ENCODE results near the gene RXFP4. TPM values are rescaled to one million over a fixed set of nuclear protein-coding genes. Genes with fewer than 3 reads are reported as not detected.
A peak's percentile ranks its signal among the peaks of the same experiment; 100 is the strongest.

The RXFP4 gene
- total and polyA plus RNA-seq, 9 of the 15 experiments (the other 6 are each of a cell fraction or from before 2014, with no cell fraction given), result 0.64 TPM; not detected in 8

DNA sequence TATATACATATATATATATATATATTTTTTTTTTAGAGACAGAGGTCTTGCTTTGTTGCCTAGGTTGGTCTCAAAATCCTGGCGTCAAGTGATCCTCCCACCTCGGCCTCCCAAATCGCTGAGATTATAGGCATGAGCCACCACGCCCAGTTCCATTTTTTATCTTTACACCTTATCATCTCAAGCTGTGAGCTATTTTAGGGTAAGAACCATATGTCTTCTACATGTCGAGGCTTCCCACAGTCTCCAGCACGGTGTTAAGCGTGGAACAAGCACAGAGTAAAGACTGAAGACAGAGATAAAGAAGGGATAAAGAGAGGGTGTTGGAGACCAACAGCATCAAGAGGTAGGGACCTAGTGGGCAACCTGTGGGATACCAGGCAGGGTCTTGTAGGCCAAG is 22.8 kb downstream of the RXFP4 start:
- WGBS (ENCODE audit: insufficient coverage, low coverage, missing lambda C conversion rate), result 19% methylated on average over 7 of the region's 7 CpGs
- H3K79me2 ChIP-seq (ENCODE audit: control insufficient read depth, insufficient read depth, low read length), result peaks cover 31% of the 10 kb centered on the region
- FAIRE-seq (peak; percentile 79), ATAC-seq (no peak), DNase-seq (ENCODE audit: extremely low read depth in 1 of 4, low spot score in 3 of 4) (no peak)
- H4K20me1 ChIP-seq (replicated peaks; ENCODE audit: control insufficient read depth, insufficient read depth, low read length), result peaks cover 11% of the 10 kb centered on the region; the same call in 1 of the 2 replicates
- in situ Hi-C loops (cut with MboI) (no loop called here), intact Hi-C loops (cut with micrococcal nuclease) (no loop called here)
- no TSS peak for BruUV-seq (replicated peaks)
- no peaks in the 10 kb centered on the region for H3K27me3 ChIP-seq (ENCODE audit: control insufficient read depth in 2 of 2, insufficient read depth in 2 of 2, low read length in 2 of 2)
- no peaks in the 10 kb centered on the region for H3K9me3 ChIP-seq (replicated peaks; ENCODE audit: control insufficient read depth, insufficient read depth, low read depth, low read length)
- H2AFZ ChIP-seq (ENCODE audit: low read depth, low read length), result no peak overlapping the region
- ChIA-PET POLR2A (interaction anchor here (2.1 to 6.0 kb wide), 3 partner anchors 10 to 13 kb away, joined by 10 to 41 read pairs (median 26); partner anchors contain the start of gene ARHGEF2), CTCF (ENCODE audit: low intra/inter-chr PET ratio) (no interaction called here)
- peaks cover 91% of the 10 kb centered on the region; the same call in 2 of the 3 replicates for H3K36me3 ChIP-seq (ENCODE audit: control insufficient read depth, insufficient read depth, low read length)
- H3K4me3 ChIP-seq, result no peak overlapping the region
- H3K4me2 ChIP-seq (ENCODE audit: insufficient read depth, low read length), result no peak overlapping the region
- peak overlapping the region in 1 of 2 experiments; percentile 3; a peak in 1 of 4 replicates for H3K9ac ChIP-seq (ENCODE audit: insufficient read depth in 1 of 2, low read depth in 2 of 2, low read length in 2 of 2)
- H3K9me1 ChIP-seq (ENCODE audit: control insufficient read depth, insufficient read depth, low read length), result peaks cover 5% of the 10 kb centered on the region
- no peak overlapping the region for H3K27ac ChIP-seq (ENCODE audit: extremely low read depth, low read depth, low read length)
- H3K4me1 ChIP-seq (replicated peaks in 1 of 2; ENCODE audit: control insufficient read depth in 2 of 2, insufficient read depth in 2 of 2, low read length in 2 of 2), result peaks cover 3 to 29% of the 10 kb centered on the region in 2 experiments; a peak in 4 of 5 replicates
- no peak for TF ChIP-seq MTA1 (IDR thresholded peaks at IDR 0.05; ENCODE audit: borderline replicate concordance)
- no peak for TF ChIP-seq TSC22D4 (tag; IDR thresholded peaks at IDR 0.05)
- 0 out of 4 replicates have a peak, but pooled peaks of 1 of the 2 experiments have one; percentile 6 for TF ChIP-seq RCOR1 (IDR thresholded peaks at IDR 0.05; ENCODE audit: borderline replicate concordance in 1 of 2, low read depth in 2 of 2, low read length in 2 of 2)
- peak; percentile 77 for TF ChIP-seq L3MBTL2 (IDR thresholded peaks at IDR 0.05)
- TF ChIP-seq ZC3H4 (CRISPR knock-in tag; IDR thresholded peaks at IDR 0.05; ENCODE audit: borderline replicate concordance), result no peak
- TF ChIP-seq ARNT (IDR thresholded peaks at IDR 0.05), result no peak
- TF ChIP-seq, protein P1, sequence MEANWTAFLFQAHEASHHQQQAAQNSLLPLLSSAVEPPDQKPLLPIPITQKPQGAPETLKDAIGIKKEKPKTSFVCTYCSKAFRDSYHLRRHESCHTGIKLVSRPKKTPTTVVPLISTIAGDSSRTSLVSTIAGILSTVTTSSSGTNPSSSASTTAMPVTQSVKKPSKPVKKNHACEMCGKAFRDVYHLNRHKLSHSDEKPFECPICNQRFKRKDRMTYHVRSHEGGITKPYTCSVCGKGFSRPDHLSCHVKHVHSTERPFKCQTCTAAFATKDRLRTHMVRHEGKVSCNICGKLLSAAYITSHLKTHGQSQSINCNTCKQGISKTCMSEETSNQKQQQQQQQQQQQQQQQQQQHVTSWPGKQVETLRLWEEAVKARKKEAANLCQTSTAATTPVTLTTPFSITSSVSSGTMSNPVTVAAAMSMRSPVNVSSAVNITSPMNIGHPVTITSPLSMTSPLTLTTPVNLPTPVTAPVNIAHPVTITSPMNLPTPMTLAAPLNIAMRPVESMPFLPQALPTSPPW (CRISPR knock-in tag; IDR thresholded peaks at IDR 0.05), result no peak
- no peak for TF ChIP-seq STAG1 (CRISPR knock-in tag; IDR thresholded peaks at IDR 0.05; ENCODE audit: borderline replicate concordance)
- no peak for TF ChIP-seq ZBTB7A (IDR thresholded peaks at IDR 0.05; ENCODE audit: borderline replicate concordance, control insufficient read depth, low read depth, low read length)
- TF ChIP-seq LARP7 (IDR thresholded peaks at IDR 0.05), result no peak
- TF ChIP-seq RBM25 (IDR thresholded peaks at IDR 0.05; ENCODE audit: low read depth, low read length, severe bottlenecking), result no peak
- TF ChIP-seq, protein P2, sequence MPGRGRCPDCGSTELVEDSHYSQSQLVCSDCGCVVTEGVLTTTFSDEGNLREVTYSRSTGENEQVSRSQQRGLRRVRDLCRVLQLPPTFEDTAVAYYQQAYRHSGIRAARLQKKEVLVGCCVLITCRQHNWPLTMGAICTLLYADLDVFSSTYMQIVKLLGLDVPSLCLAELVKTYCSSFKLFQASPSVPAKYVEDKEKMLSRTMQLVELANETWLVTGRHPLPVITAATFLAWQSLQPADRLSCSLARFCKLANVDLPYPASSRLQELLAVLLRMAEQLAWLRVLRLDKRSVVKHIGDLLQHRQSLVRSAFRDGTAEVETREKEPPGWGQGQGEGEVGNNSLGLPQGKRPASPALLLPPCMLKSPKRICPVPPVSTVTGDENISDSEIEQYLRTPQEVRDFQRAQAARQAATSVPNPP (IDR thresholded peaks at IDR 0.05; ENCODE audit: borderline replicate concordance, insufficient read depth, insufficient read length), result no peak
- TF ChIP-seq PTBP1 (IDR thresholded peaks at IDR 0.05; ENCODE audit: low read depth, low read length), result no peak
- peak; percentile 98 for TF ChIP-seq MEF2D (tag; conservative IDR thresholded peaks at IDR 0.05; ENCODE audit: low read depth)
- TF ChIP-seq, protein P3, sequence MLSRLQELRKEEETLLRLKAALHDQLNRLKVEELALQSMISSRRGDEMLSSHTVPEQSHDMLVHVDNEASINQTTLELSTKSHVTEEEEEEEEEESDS (CRISPR knock-in tag; IDR thresholded peaks at IDR 0.05), result no peak
- TF ChIP-seq ZNF644 (tag; IDR thresholded peaks at IDR 0.05; ENCODE audit: low read depth), result no peak
- peak; percentile 93 for TF ChIP-seq MEF2A (IDR thresholded peaks at IDR 0.05; ENCODE audit: control insufficient read depth, low read depth, low read length)
- no peak for TF ChIP-seq ZNF764 (CRISPR knock-in tag; IDR thresholded peaks at IDR 0.05; ENCODE audit: low read depth)
- no peak for TF ChIP-seq NR1H2 (CRISPR knock-in tag; IDR thresholded peaks at IDR 0.05)
- TF ChIP-seq FOXP1 (CRISPR knock-in tag; IDR thresholded peaks at IDR 0.05), result no peak
- no peak for TF ChIP-seq POLR2H (tag; IDR thresholded peaks at IDR 0.05; ENCODE audit: low read depth)
- no peak for TF ChIP-seq FOXJ2 (tag; IDR thresholded peaks at IDR 0.05)
- TF ChIP-seq MEIS2 (IDR thresholded peaks at IDR 0.05; ENCODE audit: partially characterized antibody), result peak; percentile 17
